GM18511 (cell line): ENCODE measurements around the gene MGST3.
A peak's percentile ranks its signal among the peaks of the same experiment; 100 is the strongest.
"Not testable (repeated sequence)": the region's sequence is repeated elsewhere in the genome, so short reads cannot be mapped to it uniquely, and the experiment has no call there.

Experiments
- ATAC-seq: cut with Tn5 transposase; IDR thresholded peaks from one replicate; pipeline ENCODE4 v1.9.1; 2021; ENCODE audit warnings: mild to moderate bottlenecking, moderate library complexity; ENCODE audit not compliant: unreplicated experiment

Gene MGST3

GRCh38 chr1:165628147-165628822 lies 2.7 kb upstream of the MGST3 start:
- ATAC-seq, result no peak

GRCh38 chr1:165629151-165629550 lies 1.9 kb upstream of the MGST3 start:
- no peak for ATAC-seq

- ATAC-seq, result peak; percentile 0
Observed at GRCh38 chr1:165629848-165630628, 996 bp upstream of the MGST3 start.

GRCh38 chr1:165631342-165632151 lies 513 bp downstream of the MGST3 start:
- ATAC-seq, result peak; percentile 43

GRCh38 chr1:165632152-165632469 lies 1.1 kb downstream of the MGST3 start:
- ATAC-seq, result no peak

GRCh38 chr1:165632491-165632890 lies 1.5 kb downstream of the MGST3 start:
- ATAC-seq, result no peak

GRCh38 chr1:165633614-165634013 lies 2.6 kb downstream of the MGST3 start:
- no peak for ATAC-seq

GRCh38 chr1:165634154-165634921 lies 3.3 kb downstream of the MGST3 start:
- ATAC-seq, result no peak

GRCh38 chr1:165635329-165635728 lies 4.3 kb downstream of the MGST3 start:
- no peak for ATAC-seq

- no peak for ATAC-seq
Observed at GRCh38 chr1:165635823-165636222, 4.8 kb downstream of the MGST3 start.

- ATAC-seq, result no peak
Observed at GRCh38 chr1:165637427-165637826, 6.4 kb downstream of the MGST3 start.

GRCh38 chr1:165638211-165638610 lies 7.2 kb downstream of the MGST3 start:
- ATAC-seq, result not testable (repeated sequence)

- ATAC-seq, result peak; percentile 33
Observed at GRCh38 chr1:165639821-165640623, 9.0 kb downstream of the MGST3 start.

- no peak for ATAC-seq
Observed at GRCh38 chr1:165641231-165641987, 10.4 kb downstream of the MGST3 start.

GRCh38 chr1:165644064-165644735 lies 13.2 kb downstream of the MGST3 start:
- ATAC-seq, result no peak

- ATAC-seq, result peak; percentile 67
Observed at GRCh38 chr1:165645654-165646366, 14.8 kb downstream of the MGST3 start.

- no peak for ATAC-seq
Observed at GRCh38 chr1:165647517-165647916, 16.5 kb downstream of the MGST3 start.

GRCh38 chr1:165647970-165648369 lies 16.9 kb downstream of the MGST3 start:
- no peak for ATAC-seq
